GM18861 (cell line): Measurements from ENCODE around the gene TM9SF2.

Experiments
- ATAC-seq: cut with Tn5 transposase; IDR thresholded peaks from one replicate; pipeline ENCODE4 v1.9.1; 2021; ENCODE audit not compliant: unreplicated experiment

Gene TM9SF2

DNA sequence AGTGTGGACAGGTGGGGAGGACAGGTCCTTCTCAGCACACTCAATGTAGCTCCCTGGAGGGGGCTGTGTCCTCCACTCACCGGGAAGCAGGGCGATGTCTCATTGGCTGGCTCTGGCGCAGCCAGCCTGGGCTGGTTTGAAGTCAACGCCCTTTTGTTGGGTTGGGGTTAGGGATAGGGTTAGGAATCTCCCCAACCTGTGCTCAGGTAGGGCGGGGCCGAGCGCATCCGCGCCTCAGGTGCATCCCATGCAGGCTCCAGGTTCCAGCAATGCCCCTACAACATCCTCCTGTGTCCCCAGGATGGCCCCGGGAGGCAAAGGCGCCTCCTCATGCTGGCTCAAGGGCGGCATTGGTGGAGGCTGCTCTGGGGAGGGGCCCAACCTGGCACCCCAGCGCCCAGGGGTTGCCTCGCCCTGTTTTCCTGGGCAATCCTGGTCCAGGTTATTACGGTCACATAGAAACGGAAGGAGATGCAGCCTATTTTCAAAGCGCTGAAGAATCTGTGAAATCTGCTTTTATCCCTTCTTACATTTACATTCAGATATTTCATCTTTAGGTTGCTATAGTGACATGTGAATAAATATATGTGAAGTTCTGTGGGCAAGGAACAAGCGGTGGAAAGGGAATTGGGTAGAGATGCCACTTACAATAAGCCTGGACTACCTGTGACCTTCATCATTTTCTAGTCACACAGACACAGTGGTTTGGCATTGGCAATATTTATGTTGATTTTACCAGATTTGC, 74.3 kb downstream of the TM9SF2 start:
- no peak for ATAC-seq

- no peak for ATAC-seq
These were observed 77.0 kb downstream of the TM9SF2 start for GRCh38 chr13:99577934-99578917.

DNA sequence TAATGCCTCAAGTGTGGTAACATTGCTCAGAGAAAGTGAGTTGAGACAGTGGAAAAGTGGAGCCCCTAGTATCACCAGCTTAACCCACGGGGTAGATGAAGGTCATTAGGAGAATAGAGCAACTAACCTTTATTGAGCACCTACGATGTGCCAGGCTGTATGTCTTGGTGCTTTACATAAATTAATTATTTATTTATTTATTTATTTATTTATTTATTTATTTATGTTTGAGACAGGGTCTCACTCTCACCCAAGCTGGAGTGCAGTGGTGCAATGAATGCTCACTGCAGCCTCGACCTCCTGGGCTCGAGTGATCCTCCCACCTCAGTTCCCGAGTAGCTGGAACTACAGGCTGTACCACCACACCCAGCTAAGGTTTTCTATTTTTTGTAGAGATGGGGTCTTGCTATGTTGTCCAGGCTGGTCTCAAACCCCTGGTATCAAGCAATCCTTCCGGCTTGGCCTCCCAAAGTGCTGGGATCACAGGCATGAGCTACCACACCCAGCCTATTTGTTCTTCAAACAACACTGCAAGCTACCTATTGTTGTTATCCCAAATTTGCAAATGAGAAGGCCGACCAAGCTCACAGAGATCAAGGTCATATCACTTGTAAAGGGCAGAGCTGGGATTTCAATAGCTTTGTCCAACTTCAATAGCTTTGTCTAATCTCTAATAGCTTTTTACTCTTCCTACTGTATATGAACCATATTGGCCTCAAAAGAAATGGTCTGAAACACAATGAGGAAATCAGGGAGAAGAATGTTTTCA, 79.4 kb downstream of the TM9SF2 start:
- no peak for ATAC-seq

DNA sequence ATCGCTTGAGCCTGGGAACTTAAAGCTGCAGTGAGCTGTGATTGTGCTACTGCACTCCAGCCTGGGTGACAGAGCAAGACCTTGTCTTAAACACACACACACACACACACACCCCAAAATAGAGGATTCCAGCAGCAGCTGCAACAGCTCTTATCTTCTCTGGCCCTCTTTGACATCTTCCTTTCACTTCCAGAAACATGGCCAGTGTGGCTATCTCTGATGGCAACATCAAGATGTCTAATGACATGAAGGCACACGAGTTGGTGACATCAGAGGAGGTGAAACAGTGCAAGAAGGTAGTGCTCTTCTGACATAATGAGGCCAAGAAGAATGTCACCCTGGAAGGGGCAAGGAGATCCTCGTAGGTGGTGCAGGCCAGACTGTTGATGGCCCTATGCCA, 81.2 kb downstream of the TM9SF2 start:
- ATAC-seq, result no peak

GRCh38 chr13:99585609-99586008, 84.3 kb downstream of the TM9SF2 start:
- ATAC-seq, result no peak

- no peak for ATAC-seq
These were observed 85.7 kb downstream of the TM9SF2 start for GRCh38 chr13:99587021-99587420.

- ATAC-seq, result no peak
These were observed 86.8 kb downstream of the TM9SF2 start for GRCh38 chr13:99587893-99588606.

DNA sequence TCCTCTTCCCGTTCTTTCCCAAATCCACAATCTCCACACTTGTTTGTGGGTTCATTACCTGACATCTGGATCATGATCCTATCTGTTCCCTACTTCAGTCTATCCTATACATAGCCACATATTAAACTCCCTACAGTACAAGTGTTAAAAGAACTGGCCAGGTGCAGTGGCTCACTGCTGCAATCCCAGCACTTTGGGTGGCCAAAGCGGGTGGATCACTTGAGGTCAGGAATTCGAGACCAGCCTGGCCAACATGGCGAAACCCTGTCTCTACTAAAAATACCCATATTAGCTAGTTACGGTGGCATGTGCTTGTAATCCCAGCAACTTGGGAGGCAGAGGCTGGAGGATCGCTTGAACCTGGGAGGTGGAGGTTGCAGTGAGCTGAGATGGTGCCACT, 88.3 kb downstream of the TM9SF2 start:
- no peak for ATAC-seq

GRCh38 chr13:99590519-99591011, 89.3 kb downstream of the TM9SF2 start:
- no peak for ATAC-seq

DNA sequence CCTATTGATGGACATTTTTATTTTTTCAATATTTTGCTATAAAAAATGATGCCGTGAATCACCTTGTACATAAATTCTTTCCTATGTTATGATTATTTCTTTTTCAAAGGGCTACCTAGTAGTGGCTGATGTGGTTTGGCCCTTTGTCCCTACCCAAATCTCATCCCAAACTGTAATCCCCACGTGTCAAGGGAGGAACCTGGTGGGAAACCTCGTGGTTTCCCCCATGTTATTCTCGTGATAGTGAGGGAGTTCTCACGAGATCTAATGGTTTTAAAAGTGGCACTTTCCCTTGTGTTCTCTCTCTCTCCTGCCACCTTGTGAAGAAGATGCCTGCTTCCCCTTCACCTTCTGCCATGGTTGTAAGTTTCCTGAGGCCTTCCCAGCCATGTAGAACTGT, 94.9 kb downstream of the TM9SF2 start:
- no peak for ATAC-seq

DNA sequence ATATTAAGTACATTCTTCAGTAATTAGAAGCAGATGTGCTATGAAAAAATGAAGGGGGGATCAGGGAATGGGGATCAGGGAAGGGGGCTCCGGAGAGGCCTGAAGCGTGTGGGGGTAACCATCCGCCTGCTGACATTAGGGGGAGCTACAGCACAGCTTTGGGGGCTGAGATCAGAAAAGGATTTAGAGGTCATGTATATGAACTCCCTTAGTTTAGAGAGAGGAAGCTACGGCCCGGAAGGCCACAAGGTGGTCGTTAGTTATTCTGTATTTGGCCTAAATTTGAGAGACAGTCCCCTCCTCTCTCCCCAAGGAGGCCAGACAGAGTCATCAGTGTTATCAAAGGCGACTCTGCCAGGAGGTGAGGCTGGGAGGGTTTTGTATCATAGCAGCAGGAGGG, 99.0 kb downstream of the TM9SF2 start:
- ATAC-seq, result no peak

DNA sequence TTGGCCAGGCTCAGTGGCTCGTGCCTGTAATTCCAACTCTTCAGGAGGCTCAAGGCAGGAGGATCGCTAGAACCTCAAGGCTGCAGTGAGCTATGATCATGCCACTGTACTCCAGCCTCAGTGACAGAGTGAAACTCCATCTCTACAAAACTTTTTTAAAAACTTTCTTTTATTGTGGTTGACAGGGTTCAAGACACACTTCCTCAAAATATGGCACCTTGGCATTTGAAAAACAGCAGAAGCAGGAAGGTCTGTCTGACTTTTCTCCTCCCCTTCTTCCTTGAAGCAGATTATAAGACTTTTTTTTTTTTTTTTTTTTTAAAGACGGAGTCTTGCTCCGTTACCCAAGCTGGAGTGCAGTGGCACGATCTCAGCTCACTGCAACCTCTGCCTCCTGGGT, 100.3 kb downstream of the TM9SF2 start:
- ATAC-seq, result no peak

- no peak for ATAC-seq
These were observed 103.4 kb downstream of the TM9SF2 start for GRCh38 chr13:99604636-99605035.

GRCh38 chr13:99605420-99606323, 104.4 kb downstream of the TM9SF2 start:
- ATAC-seq, result peak; percentile 50

DNA sequence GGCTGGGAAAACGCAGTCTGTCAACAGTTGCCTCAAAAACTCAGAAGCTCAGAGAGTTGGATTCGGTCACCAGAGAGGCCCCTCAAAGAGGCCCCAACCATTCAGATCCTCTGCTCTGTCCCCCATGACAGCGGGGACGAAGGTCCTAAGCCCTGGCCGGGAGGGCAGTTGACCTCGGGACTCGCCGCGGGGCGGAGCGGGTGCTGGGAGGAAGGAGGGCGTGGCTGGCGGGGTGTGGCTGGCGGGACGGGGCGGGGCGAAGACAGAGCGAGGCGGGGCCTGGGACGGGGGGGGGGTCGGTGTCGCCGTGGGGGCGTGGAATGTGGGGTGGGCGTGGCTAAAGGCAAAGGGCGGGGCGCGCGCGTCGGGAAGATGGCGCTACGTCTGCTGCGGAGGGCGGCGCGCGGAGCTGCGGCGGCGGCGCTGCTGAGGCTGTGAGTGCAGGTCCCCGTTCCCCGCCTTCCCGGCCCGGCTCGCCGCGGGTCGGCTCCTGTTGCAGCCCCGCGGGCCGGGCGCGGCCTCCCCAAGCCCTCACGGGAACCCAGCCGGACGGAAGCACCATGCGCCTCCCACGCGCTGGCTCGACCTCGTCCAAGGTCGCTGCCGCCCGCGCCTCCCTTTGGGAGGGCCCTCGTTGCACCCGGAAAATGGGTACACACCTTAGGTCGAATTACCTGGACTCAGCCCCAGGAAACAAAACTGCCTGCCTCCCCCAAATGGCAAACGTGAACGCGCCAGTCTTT, 105.2 kb downstream of the TM9SF2 start, which contains the start of gene CLYBL:
Gene CLYBL (plus strand): TSS at position 367 of the 743 bp plus-strand sequence.
- peak; percentile 75 for ATAC-seq

DNA sequence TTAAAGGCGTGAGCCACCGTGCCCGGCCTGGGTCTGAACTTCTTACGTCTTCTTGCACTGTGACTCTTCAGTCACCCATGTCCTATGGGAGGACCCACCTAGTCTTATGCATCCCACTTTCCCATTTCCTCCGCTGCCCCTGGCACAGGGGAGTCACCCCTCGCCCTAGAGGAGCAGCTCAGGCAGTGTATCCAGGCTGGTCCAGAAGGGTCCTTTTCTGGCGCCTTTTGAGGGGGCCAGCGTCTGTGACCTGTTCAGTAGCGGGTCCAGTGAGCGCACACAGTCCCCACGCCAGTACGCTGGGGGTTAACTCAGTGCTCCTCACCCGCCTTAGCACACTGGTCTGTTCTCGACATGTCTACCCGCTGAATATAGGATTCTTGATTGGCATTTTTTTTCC, 107.1 kb downstream of the TM9SF2 start:
- ATAC-seq, result no peak

DNA sequence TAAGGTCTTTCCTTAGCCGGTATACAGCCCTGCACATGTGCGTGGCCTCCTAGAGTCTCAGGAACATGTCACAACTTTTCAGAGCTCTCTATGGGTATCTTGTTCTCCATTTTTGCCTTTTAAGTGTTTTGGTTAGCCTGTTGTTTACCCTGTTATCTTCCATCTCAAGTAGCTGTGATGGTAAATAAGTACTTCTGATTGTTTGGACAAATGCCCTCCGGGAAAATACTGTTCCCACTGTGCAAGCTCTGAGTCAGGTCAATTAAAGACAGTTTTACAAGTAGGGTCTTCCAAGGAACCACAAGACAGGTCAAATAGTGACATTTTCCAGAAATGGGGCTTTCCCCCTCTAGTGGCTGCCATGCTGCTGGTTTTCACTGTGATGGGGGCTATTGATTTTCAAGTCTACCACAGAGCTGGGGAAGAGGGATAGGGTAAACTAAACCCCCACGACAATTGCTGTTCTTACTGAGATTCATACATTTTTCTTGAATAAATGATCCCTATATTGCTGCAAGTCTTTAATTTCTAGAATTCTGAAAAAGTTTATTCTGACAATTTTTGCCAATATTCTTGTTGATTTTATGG, 109.5 kb downstream of the TM9SF2 start:
- ATAC-seq, result no peak
